Trophoblast cell (in vitro differentiated cells and primary cell): ENCODE results near the gene CNTNAP1.

Source experiments
- DNase-seq, 2 donors: peaks; one replicate each; pipeline ENCODE4 v3.0.0-alpha.2; 2016
- H2AFZ ChIP-seq: 2 replicates; pipeline ENCODE4 v1.6.1; 2013; ENCODE audit warnings: low read length, moderate library complexity, mild to moderate bottlenecking; ENCODE audit not compliant: insufficient read depth, poor library complexity
- H2AK5ac ChIP-seq: 2 replicates; pipeline ENCODE4 v1.6.1; 2013; ENCODE audit warnings: mild to moderate bottlenecking, low read length
- H2BK120ac ChIP-seq: 2 replicates; pipeline ENCODE4 v1.6.1; 2013; ENCODE audit warnings: low read length, mild to moderate bottlenecking, moderate library complexity; ENCODE audit not compliant: insufficient read depth, poor library complexity
- H2BK12ac ChIP-seq: 2 replicates; pipeline ENCODE4 v1.6.1; 2013; ENCODE audit warnings: mild to moderate bottlenecking, low read length, moderate library complexity
- H2BK5ac ChIP-seq: 2 replicates; pipeline ENCODE4 v1.6.1; 2013; ENCODE audit warnings: low read length, low read depth, moderate library complexity, mild to moderate bottlenecking; ENCODE audit not compliant: poor library complexity
- H3K14ac ChIP-seq: 2 replicates; pipeline ENCODE4 v1.6.1; 2013; ENCODE audit warnings: mild to moderate bottlenecking, low read length
- H3K18ac ChIP-seq: 2 replicates; pipeline ENCODE4 v1.6.1; 2013; ENCODE audit warnings: mild to moderate bottlenecking, low read length
- H3K23ac ChIP-seq: 2 replicates; pipeline ENCODE4 v1.6.1; 2013; ENCODE audit warnings: low read length
- H3K27ac ChIP-seq: 2 replicates; pipeline ENCODE4 v1.5.1; 2013; ENCODE audit warnings: low read depth, mild to moderate bottlenecking, inconsistent platforms, low read length, moderate library complexity
- H3K27me3 ChIP-seq: 2 replicates; pipeline ENCODE4 v1.6.1; 2013; ENCODE audit warnings: inconsistent platforms, mild to moderate bottlenecking, low read length, moderate library complexity; ENCODE audit not compliant: insufficient read depth
- H3K36me3 ChIP-seq, 2 experiments: 1 replicate in 1 of 2; 2 replicates in 1 of 2; pipeline ENCODE4 v1.6.1; 2013; ENCODE audit warnings: low read length in 2 of 2, mild to moderate bottlenecking in 2 of 2, moderate library complexity in 1 of 2; ENCODE audit not compliant: insufficient read depth in 2 of 2, control insufficient read depth in 1 of 2
- H3K4ac ChIP-seq: 2 replicates; pipeline ENCODE4 v1.6.1; 2013; ENCODE audit warnings: low read depth, mild to moderate bottlenecking, low read length, moderate library complexity
- H3K4me1 ChIP-seq, 2 experiments: 1 replicate in 1 of 2; 2 replicates in 1 of 2; pipeline ENCODE4 v1.6.1; 2013; ENCODE audit warnings: low read length in 2 of 2, mild to moderate bottlenecking in 2 of 2, moderate library complexity in 1 of 2; ENCODE audit not compliant: insufficient read depth in 2 of 2, control insufficient read depth in 1 of 2
- H3K4me2 ChIP-seq: 2 replicates; pipeline ENCODE4 v1.6.1; 2013; ENCODE audit warnings: inconsistent platforms, mild to moderate bottlenecking, low read length, moderate library complexity
- H3K4me3 ChIP-seq: 2 replicates; pipeline ENCODE4 v1.5.1; 2013; ENCODE audit warnings: mild to moderate bottlenecking, low read depth, low read length, inconsistent platforms
- H3K79me1 ChIP-seq: one replicate; pipeline ENCODE4 v1.6.1; 2013; ENCODE audit warnings: low read length
- H3K79me2 ChIP-seq: 2 replicates; pipeline ENCODE4 v1.6.1; 2013; ENCODE audit warnings: low read length, mild to moderate bottlenecking; ENCODE audit not compliant: control insufficient read depth, insufficient read depth, poor library complexity
- H3K9ac ChIP-seq: 2 replicates; pipeline ENCODE4 v1.6.1; 2013; ENCODE audit warnings: mild to moderate bottlenecking, low read length
- H3K9me3 ChIP-seq: 2 replicates; pipeline ENCODE4 v1.6.1; 2013; ENCODE audit warnings: low read depth, mild to moderate bottlenecking, control low read depth, inconsistent platforms, low read length; ENCODE audit not compliant: insufficient read depth
- H4K12ac ChIP-seq: 2 replicates; pipeline ENCODE4 v1.6.1; 2013; ENCODE audit warnings: low read depth, mild to moderate bottlenecking, low read length, moderate library complexity
- H4K8ac ChIP-seq: 2 replicates; pipeline ENCODE4 v1.6.1; 2013; ENCODE audit warnings: low read depth, mild to moderate bottlenecking, low read length, moderate library complexity
- H4K91ac ChIP-seq: one replicate; pipeline ENCODE4 v1.6.1; 2013; ENCODE audit warnings: low read depth, mild to moderate bottlenecking, low read length, moderate library complexity
- WGBS: extraction: QIAGEN DNeasy Blood & Tissue Kit; methylation state at CpG from one replicate; pipeline ENCODE4 v1.1.7; 2013; ENCODE audit warnings: missing lambda C conversion rate; ENCODE audit not compliant: insufficient read length, insufficient coverage; ENCODE audit errors: extremely low coverage; 5-methylcytosine and 5-hydroxymethylcytosine counted together

Gene CNTNAP1

GRCh38 chr17:42744806-42745617, 62.7 kb downstream of the CNTNAP1 start, which contains the start of gene EZH1:
Gene EZH1 (minus strand): TSS chr17:42745040. CDS start chr17:42728941, 16,099 bp downstream.
- peaks cover 1% of the 10 kb centered on the region for H3K79me2 ChIP-seq
- H3K14ac ChIP-seq, result peak within 1 kb of the TSS; percentile 50
- peak within 1 kb of the TSS; percentile 79 for H4K12ac ChIP-seq
- H3K4ac ChIP-seq, result peak within 1 kb of the TSS; percentile 50
- H4K91ac ChIP-seq, result peak within 1 kb of the TSS; percentile 69
- H3K27me3 ChIP-seq, result no peaks in the 10 kb centered on the region
- H3K4me1 ChIP-seq, result peaks cover 0 to 5% of the 10 kb centered on the region in 2 experiments
- peak within 1 kb of the TSS; percentile 94 for H3K4me2 ChIP-seq
- peaks cover 2% of the 10 kb centered on the region for H3K9me3 ChIP-seq
- peak within 1 kb of the TSS; percentile 73 for H3K27ac ChIP-seq
- H2BK5ac ChIP-seq, result no peak within 1 kb of the TSS
- peak within 1 kb of the TSS; percentile 74 for H3K9ac ChIP-seq
- peak within 1 kb of the TSS; percentile 79 for H3K4me3 ChIP-seq
- peak; percentile 94 to 97 for DNase-seq
- peak within 1 kb of the TSS; percentile 74 for H2AFZ ChIP-seq
- no CpG with 5 or more reads among the region's 50 CpGs for WGBS
- no peaks in the 10 kb centered on the region for H3K36me3 ChIP-seq
- H3K23ac ChIP-seq, result no peak within 1 kb of the TSS
- H2BK12ac ChIP-seq, result no peak within 1 kb of the TSS
- H3K79me1 ChIP-seq, result peaks cover 10% of the 10 kb centered on the region
- H4K8ac ChIP-seq, result peak within 1 kb of the TSS; percentile 81
- peak within 1 kb of the TSS; percentile 12 for H3K18ac ChIP-seq
- H2BK120ac ChIP-seq, result peak within 1 kb of the TSS; percentile 4
- H2AK5ac ChIP-seq, result no peak within 1 kb of the TSS

- H3K4me3 ChIP-seq, result no peak overlapping the region
- no peak overlapping the region for H2AFZ ChIP-seq
- no peak overlapping the region for H3K14ac ChIP-seq
- no peak overlapping the region for H4K12ac ChIP-seq
- H3K23ac ChIP-seq, result no peak overlapping the region
- no peak for DNase-seq
- WGBS, result no CpG with 5 or more reads among the region's 7 CpGs
- no peak overlapping the region for H2AK5ac ChIP-seq
- peaks cover 0 to 5% of the 10 kb centered on the region in 2 experiments for H3K4me1 ChIP-seq
- H3K36me3 ChIP-seq, result no peaks in the 10 kb centered on the region
- peaks cover 2% of the 10 kb centered on the region for H3K9me3 ChIP-seq
- no peak overlapping the region for H3K9ac ChIP-seq
- no peak overlapping the region for H2BK120ac ChIP-seq
- no peak overlapping the region for H2BK5ac ChIP-seq
- H4K91ac ChIP-seq, result no peak overlapping the region
- H3K79me1 ChIP-seq, result peaks cover 10% of the 10 kb centered on the region
- H3K4me2 ChIP-seq, result no peak overlapping the region
- no peak overlapping the region for H3K4ac ChIP-seq
- no peak overlapping the region for H3K18ac ChIP-seq
- H4K8ac ChIP-seq, result no peak overlapping the region
- H3K27ac ChIP-seq, result no peak overlapping the region
- no peak overlapping the region for H2BK12ac ChIP-seq
- H3K27me3 ChIP-seq, result no peaks in the 10 kb centered on the region
- H3K79me2 ChIP-seq, result peaks cover 1% of the 10 kb centered on the region
Observed at GRCh38 chr17:42748202-42748907, 66.0 kb downstream of the CNTNAP1 start.

DNA sequence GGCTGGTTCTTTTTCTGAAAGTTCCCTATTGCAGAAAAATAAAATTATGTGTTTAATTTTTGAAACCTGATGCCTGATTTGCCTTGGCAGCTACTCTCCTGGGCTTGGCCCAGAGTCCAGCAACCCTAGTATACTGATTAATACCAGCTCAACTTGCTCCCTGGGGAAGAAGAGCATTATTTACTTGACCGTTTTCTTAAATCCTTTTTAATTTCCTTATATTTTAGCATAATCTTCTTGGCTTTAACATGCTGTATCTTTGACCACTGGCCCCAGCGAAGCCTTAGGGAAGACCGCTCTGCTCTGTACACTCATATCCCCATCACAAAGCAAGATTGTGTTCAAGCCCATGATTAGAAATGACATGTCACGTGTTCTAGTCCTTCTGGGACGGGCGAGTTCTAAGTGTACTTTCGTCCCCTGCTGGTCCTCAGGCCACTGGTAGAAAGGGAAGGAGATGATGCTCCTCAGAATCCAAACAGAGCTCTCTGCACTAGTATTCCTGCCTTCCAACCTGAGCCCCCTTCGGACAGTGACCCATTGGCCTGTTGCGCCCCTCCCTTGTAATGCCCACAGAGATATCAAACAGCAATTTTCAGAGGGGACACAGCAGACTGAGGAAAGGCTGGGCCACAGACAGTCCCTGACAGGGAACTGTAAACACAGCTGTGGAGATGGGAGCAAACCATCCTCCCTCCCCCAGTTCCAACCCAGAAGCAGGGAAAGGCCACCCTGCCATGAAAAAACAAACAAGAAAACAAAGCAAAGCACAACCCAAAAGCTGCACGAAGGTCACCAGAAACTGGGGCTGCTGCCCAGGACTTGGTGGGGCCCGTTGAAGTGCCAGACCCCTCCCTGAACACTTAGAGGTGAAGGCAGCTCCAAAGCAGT, 66.8 kb downstream of the CNTNAP1 start:
- Histone ChIP-seq H3K9me3 (peaks cover 2% of the 10 kb centered on the region), H2BK120ac (no peak overlapping the region), H2AFZ (no peak overlapping the region), H3K9ac (no peak overlapping the region), H3K79me2 (peaks cover 1% of the 10 kb centered on the region), H3K4ac (no peak overlapping the region), H3K4me2 (no peak overlapping the region), H4K12ac (no peak overlapping the region), H3K27ac (no peak overlapping the region), H2BK12ac (no peak overlapping the region), H3K18ac (no peak overlapping the region), H3K27me3 (no peaks in the 10 kb centered on the region), H3K14ac (no peak overlapping the region), H4K8ac (no peak overlapping the region), H3K4me3 (no peak overlapping the region), H3K23ac (no peak overlapping the region), H3K36me3 (no peaks in the 10 kb centered on the region), H2BK5ac (no peak overlapping the region), H2AK5ac (no peak overlapping the region), H3K4me1 (peaks cover 0 to 3% of the 10 kb centered on the region in 2 experiments), H3K79me1 (peaks cover 8% of the 10 kb centered on the region), H4K91ac (no peak overlapping the region)
- no peak for DNase-seq
- no CpG with 5 or more reads among the region's 11 CpGs for WGBS
